Activated CD4-positive, alpha-beta T cell treated with anti-CD3 and anti-CD28 coated beads for 36 hours (primary cell): Measurements from ENCODE around the gene ATP13A4. TPM values are rescaled to one million over a fixed set of nuclear protein-coding genes. Genes with fewer than 3 reads are reported as not detected.
A peak's percentile ranks its signal among the peaks of the same experiment; 100 is the strongest.
"Not testable (repeated sequence)": the region's sequence is repeated elsewhere in the genome, so short reads cannot be mapped to it uniquely, and the experiment has no call there.

Source experiments
- ATAC-seq: fragments of 200-7000 bp; cut with Tn5 transposase; one replicate; pipeline ENCODE4 v1.10.0; 2021; ENCODE audit warnings: mild to moderate bottlenecking, moderate library complexity
- CTCF ChIA-PET: fragments of 350-600 bp; sonication (Branson Sonifier 250); formaldehyde crosslinking; loops from one replicate; lab custom pipeline; 2021; ENCODE audit warnings: antibody characterized with exemption; lab: Charles Lee
- POLR2A ChIA-PET: fragments of 350-600 bp; sonication (Branson Sonifier 250); formaldehyde crosslinking; loops from one replicate; lab custom pipeline; 2021; ENCODE audit warnings: antibody characterized with exemption, inconsistent platforms; lab: Charles Lee
- DNase-seq: peaks from one replicate; pipeline ENCODE4 v3.0.0-alpha.2; 2020
- H3K27ac Mint-ChIP-seq: one replicate; pipeline ENCODE4 v1.8.0; 2021; ENCODE audit warnings: mixed read lengths
- H3K27me3 Mint-ChIP-seq: one replicate; pipeline ENCODE4 v1.8.0; 2021; ENCODE audit warnings: mixed read lengths
- H3K36me3 Mint-ChIP-seq: one replicate; pipeline ENCODE4 v1.8.0; 2021; ENCODE audit warnings: low read depth, mixed read lengths
- H3K4me1 Mint-ChIP-seq: one replicate; pipeline ENCODE4 v1.8.0; 2021; ENCODE audit warnings: mixed read lengths
- H3K4me3 Mint-ChIP-seq: one replicate; pipeline ENCODE4 v1.8.0; 2021; ENCODE audit warnings: mild to moderate bottlenecking, moderate library complexity, mixed read lengths
- H3K9me3 Mint-ChIP-seq: one replicate; pipeline ENCODE4 v1.8.0; 2021; ENCODE audit warnings: low read depth, mixed read lengths
- intact Hi-C, 2 experiments: fragments of 100-400 bp; cut with DNase I in 1 of 2; cut with micrococcal nuclease in 1 of 2; formaldehyde crosslinking; loops; one replicate each; pipeline versions ENCODE4 v1.14.2 to v1.15.1; 2022 to 2024; cut with DNase I, micrococcal nuclease
- total RNA-seq, 2 experiments: library from RNA; stranded (reverse); gene quantifications; one replicate each; pipeline ENCODE4 v1.2.3, GENCODE V29; 2021

ATP13A4 gene
- total RNA-seq, 2 experiments from 2014 or later, result 1.1 to 3.3 TPM

GRCh38 chr3:193560091-193560490 is 5.4 kb upstream of the ATP13A4 start:
- H3K36me3 Mint-ChIP-seq, result no peaks in the 10 kb centered on the region
- H3K27ac Mint-ChIP-seq, result no peak overlapping the region
- H3K4me1 Mint-ChIP-seq, result no peaks in the 10 kb centered on the region
- ChIA-PET POLR2A (no interaction called here), CTCF (interaction anchor here (0.5 to 1.6 kb wide), 2 partner anchors 11 to 12 kb away, joined by 3 to 4 read pairs; no protein-coding TSS in a partner anchor)
- H3K9me3 Mint-ChIP-seq, result no peaks in the 10 kb centered on the region
- H3K27me3 Mint-ChIP-seq, result no peaks in the 10 kb centered on the region
- H3K4me3 Mint-ChIP-seq, result no peak overlapping the region
- DNase-seq (no peak), ATAC-seq (no peak)
- intact Hi-C loops, result no loop called here

DNA sequence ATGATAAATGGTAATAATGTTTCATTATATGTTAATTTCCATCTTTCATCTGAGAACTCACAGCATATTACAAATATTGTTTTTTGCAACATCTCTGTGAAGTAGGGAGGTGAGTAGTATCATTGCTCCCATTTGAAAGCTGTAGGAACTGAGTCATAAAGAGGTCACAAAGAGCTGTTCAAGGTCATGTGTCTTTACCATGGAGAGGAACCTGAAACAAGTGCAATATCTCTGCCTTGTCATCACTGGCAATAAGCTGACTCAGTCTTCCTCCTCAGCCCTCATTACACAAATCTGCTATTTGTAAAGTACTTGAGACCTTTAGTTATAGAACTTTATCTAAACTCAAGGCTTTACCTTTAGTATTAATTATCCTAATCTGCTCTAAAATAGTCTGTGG is 4.4 kb upstream of the ATP13A4 start:
- Mint-ChIP-seq H3K36me3 (no peaks in the 10 kb centered on the region), H3K27ac (no peak overlapping the region), H3K9me3 (no peaks in the 10 kb centered on the region), H3K27me3 (no peaks in the 10 kb centered on the region), H3K4me1 (no peaks in the 10 kb centered on the region), H3K4me3 (no peak overlapping the region)
- ATAC-seq (peak; percentile 74), DNase-seq (no peak)
- CTCF ChIA-PET, result interaction anchor here (0.6 to 1.6 kb wide), 3 partner anchors 13 to 1087 kb away, joined by 3 to 4 read pairs (median 3); no protein-coding TSS in a partner anchor
- intact Hi-C loops, result no loop called here
- POLR2A ChIA-PET, result no interaction called here

- no peak for DNase-seq
- intact Hi-C loops, result no loop called here
- Mint-ChIP-seq H3K27ac (no peak overlapping the region), H3K4me1 (no peaks in the 10 kb centered on the region), H3K27me3 (no peaks in the 10 kb centered on the region), H3K9me3 (no peaks in the 10 kb centered on the region), H3K36me3 (no peaks in the 10 kb centered on the region), H3K4me3 (no peak overlapping the region)
- ChIA-PET CTCF (no interaction called here), POLR2A (no interaction called here)
- no peak for ATAC-seq
Measured at GRCh38 chr3:193556841-193557240, 2.1 kb upstream of the ATP13A4 start.

- Mint-ChIP-seq H3K27ac (no peak overlapping the region), H3K4me3 (no peak overlapping the region), H3K9me3 (no peaks in the 10 kb centered on the region), H3K36me3 (no peaks in the 10 kb centered on the region), H3K4me1 (no peaks in the 10 kb centered on the region), H3K27me3 (no peaks in the 10 kb centered on the region)
- POLR2A ChIA-PET, result no interaction called here
- intact Hi-C loops, result no loop called here
- CTCF ChIA-PET, result no interaction called here
- DNase-seq (no peak), ATAC-seq (no peak)
Measured at GRCh38 chr3:193553586-193553985, 1.1 kb downstream of the ATP13A4 start.

DNA sequence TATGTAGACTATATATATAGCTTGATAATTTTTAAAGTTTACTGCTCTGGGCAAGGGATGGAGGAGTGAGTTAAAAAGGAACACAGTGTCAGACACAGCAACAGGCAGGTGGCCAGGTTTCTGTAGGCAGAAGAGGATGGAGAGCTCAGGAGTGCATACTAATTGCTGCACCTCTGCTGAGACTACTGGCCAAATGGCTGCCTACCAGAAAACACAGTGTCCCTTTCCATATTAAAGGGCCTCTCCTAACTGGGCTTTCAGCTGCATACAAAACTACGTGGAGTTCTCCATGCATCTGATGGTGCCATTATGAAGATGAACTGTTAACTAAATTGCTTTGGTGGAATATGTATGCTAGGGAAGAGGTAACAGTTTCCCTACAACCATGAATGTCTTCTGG is 1.8 kb downstream of the ATP13A4 start:
- ChIA-PET POLR2A (no interaction called here), CTCF (no interaction called here)
- DNase-seq, result no peak
- H3K36me3 Mint-ChIP-seq, result no peaks in the 10 kb centered on the region
- H3K9me3 Mint-ChIP-seq, result no peaks in the 10 kb centered on the region
- no peak overlapping the region for H3K27ac Mint-ChIP-seq
- no peaks in the 10 kb centered on the region for H3K27me3 Mint-ChIP-seq
- no peaks in the 10 kb centered on the region for H3K4me1 Mint-ChIP-seq
- no peak overlapping the region for H3K4me3 Mint-ChIP-seq
- no peak for ATAC-seq
- intact Hi-C loops, result no loop called here

GRCh38 chr3:193548406-193548805 is 6.3 kb downstream of the ATP13A4 start:
- Mint-ChIP-seq H3K4me1 (no peaks in the 10 kb centered on the region), H3K9me3 (peaks cover 9% of the 10 kb centered on the region), H3K36me3 (peaks cover 2% of the 10 kb centered on the region), H3K27ac (no peak overlapping the region), H3K27me3 (no peaks in the 10 kb centered on the region), H3K4me3 (no peak overlapping the region)
- ChIA-PET POLR2A (no interaction called here), CTCF (no interaction called here)
- intact Hi-C loops, result no loop called here
- ATAC-seq, result no peak
- DNase-seq, result no peak

- intact Hi-C loops, result no loop called here
- no peak for DNase-seq
- peaks cover 9% of the 10 kb centered on the region for H3K9me3 Mint-ChIP-seq
- no peaks in the 10 kb centered on the region for H3K27me3 Mint-ChIP-seq
- H3K36me3 Mint-ChIP-seq, result peaks cover 2% of the 10 kb centered on the region
- CTCF ChIA-PET, result no interaction called here
- ATAC-seq, result no peak
- no peaks in the 10 kb centered on the region for H3K4me1 Mint-ChIP-seq
- POLR2A ChIA-PET, result no interaction called here
- no peak overlapping the region for H3K27ac Mint-ChIP-seq
- no peak overlapping the region for H3K4me3 Mint-ChIP-seq
Measured at GRCh38 chr3:193546129-193546528, 8.6 kb downstream of the ATP13A4 start.

GRCh38 chr3:193545304-193545703 is 9.4 kb downstream of the ATP13A4 start:
- no peak overlapping the region for H3K27ac Mint-ChIP-seq
- peaks cover 9% of the 10 kb centered on the region for H3K9me3 Mint-ChIP-seq
- H3K4me3 Mint-ChIP-seq, result no peak overlapping the region
- no peak for ATAC-seq
- peaks cover 2% of the 10 kb centered on the region for H3K36me3 Mint-ChIP-seq
- no peak for DNase-seq
- H3K4me1 Mint-ChIP-seq, result no peaks in the 10 kb centered on the region
- ChIA-PET POLR2A (no interaction called here), CTCF (no interaction called here)
- no peaks in the 10 kb centered on the region for H3K27me3 Mint-ChIP-seq
- intact Hi-C loops, result no loop called here

- Mint-ChIP-seq H3K36me3 (peaks cover 2% of the 10 kb centered on the region), H3K4me1 (no peaks in the 10 kb centered on the region), H3K27me3 (no peaks in the 10 kb centered on the region), H3K27ac (no peak overlapping the region), H3K9me3 (peaks cover 9% of the 10 kb centered on the region), H3K4me3 (no peak overlapping the region)
- POLR2A ChIA-PET, result no interaction called here
- ATAC-seq, result no peak
- CTCF ChIA-PET, result interaction anchor here (0.6 kb wide), 1 partner anchor 90 kb away, joined by 3 read pairs; no protein-coding TSS in a partner anchor
- intact Hi-C loops, result no loop called here
- DNase-seq, result no peak
Measured at GRCh38 chr3:193544289-193544688, 10.4 kb downstream of the ATP13A4 start.

GRCh38 chr3:193530231-193531165 is 24.2 kb downstream of the ATP13A4 start:
- Mint-ChIP-seq H3K4me1 (no peaks in the 10 kb centered on the region), H3K27me3 (peaks cover 8% of the 10 kb centered on the region), H3K9me3 (no peaks in the 10 kb centered on the region), H3K4me3 (no peak overlapping the region), H3K27ac (no peak overlapping the region), H3K36me3 (no peaks in the 10 kb centered on the region)
- intact Hi-C loops, result no loop called here
- ChIA-PET POLR2A (interaction anchor here (0.6 kb wide), 1 partner anchor 20 kb away, joined by 4 read pairs; no protein-coding TSS in a partner anchor), CTCF (interaction anchor here (1.0 kb wide), 1 partner anchor 718 kb away, joined by 4 read pairs; no protein-coding TSS in a partner anchor)
- DNase-seq, result no peak
- no peak for ATAC-seq

DNA sequence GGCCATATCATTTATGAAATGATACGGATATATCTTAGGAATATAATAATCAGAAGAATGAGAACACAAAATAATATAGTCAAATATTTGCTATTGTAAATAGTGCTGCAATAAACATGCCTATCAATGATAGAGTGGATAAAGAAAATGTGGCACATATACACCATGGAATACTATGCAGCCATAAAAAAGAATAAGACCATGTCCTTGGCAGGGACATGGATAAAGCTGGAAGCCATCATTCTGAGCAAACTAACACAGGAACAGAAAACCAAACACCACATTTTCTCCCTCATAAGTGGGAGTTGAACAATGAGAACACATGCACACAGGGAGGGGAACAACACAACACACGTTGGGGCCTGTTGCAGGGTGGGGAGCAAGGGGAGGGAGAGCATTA is 28.6 kb downstream of the ATP13A4 start:
- DNase-seq, H3K4me1 Mint-ChIP-seq, ATAC-seq, H3K27me3 Mint-ChIP-seq, H3K4me3 Mint-ChIP-seq, H3K27ac Mint-ChIP-seq, CTCF ChIA-PET, H3K9me3 Mint-ChIP-seq, intact Hi-C loops, POLR2A ChIA-PET, H3K36me3 Mint-ChIP-seq: not testable (repeated sequence)

GRCh38 chr3:193522473-193522872 is 32.2 kb downstream of the ATP13A4 start:
- Mint-ChIP-seq H3K4me3 (no peak overlapping the region), H3K36me3 (no peaks in the 10 kb centered on the region), H3K9me3 (no peaks in the 10 kb centered on the region), H3K4me1 (no peaks in the 10 kb centered on the region), H3K27ac (no peak overlapping the region), H3K27me3 (peaks cover 7% of the 10 kb centered on the region)
- ChIA-PET POLR2A (no interaction called here), CTCF (no interaction called here)
- intact Hi-C loops, result no loop called here
- DNase-seq (no peak), ATAC-seq (no peak)
